HepG2 (cell line): Measurements from ENCODE around the gene TMEM217. TPM values are rescaled to one million over a fixed set of nuclear protein-coding genes. Genes with fewer than 3 reads are reported as not detected.

ENCODE experiments used
- FOXJ3 ChIP-seq: sonication (generic); formaldehyde crosslinking; IDR thresholded peaks from 2 replicates; pipeline ENCODE4 v1.4.0; 2020; ENCODE audit warnings: missing genetic modification reagents, mild to moderate bottlenecking, borderline replicate concordance
- FOXP1 ChIP-seq, 2 experiments: fragments of 450-650 bp in 1 of 2; IDR thresholded peaks; 2 replicates each; pipeline ENCODE4 v1.6.1; 2017 to 2018; ENCODE audit warnings: antibody characterized with exemption in 1 of 2
- HIVEP1 ChIP-seq: sonication (generic); formaldehyde crosslinking; IDR thresholded peaks from 2 replicates; pipeline ENCODE4 v1.4.0; 2020; ENCODE audit warnings: mild to moderate bottlenecking, missing genetic modification reagents
- HNF4A ChIP-seq: sonication (generic); formaldehyde crosslinking; IDR thresholded peaks from 2 replicates; pipeline ENCODE4 v1.4.0; 2020; ENCODE audit warnings: missing genetic modification reagents
- KLF16 ChIP-seq, 2 experiments: sonication (generic) in 1 of 2; formaldehyde crosslinking in 1 of 2; IDR thresholded peaks; 2 replicates each; pipeline versions ENCODE4 v1.6.1 to v1.8.0; 2016 to 2023; ENCODE audit warnings: missing genetic modification reagents in 2 of 2, missing compliant biosample characterization in 1 of 2
- MIXL1 ChIP-seq: IDR thresholded peaks from 2 replicates; pipeline ENCODE4 v1.6.1; 2016
- NONO ChIP-seq, 2 experiments: fragments of 450-650 bp in 1 of 2; sonication (generic) in 1 of 2; formaldehyde crosslinking in 1 of 2; IDR thresholded peaks in 1 of 2; conservative IDR thresholded peaks in 1 of 2; 2 replicates each; pipeline versions ENCODE4 v1.6.1 to v1.8.0; 2017 to 2022; ENCODE audit warnings: mild to moderate bottlenecking in 1 of 2, missing genetic modification reagents in 1 of 2, moderate library complexity in 1 of 2
- PRMT3 ChIP-seq: sonication (generic); formaldehyde crosslinking; IDR thresholded peaks from 2 replicates; pipeline ENCODE4 v1.8.1; 2022; ENCODE audit warnings: low read depth, mild to moderate bottlenecking, moderate library complexity, missing genetic modification reagents, borderline replicate concordance
- RFX3 ChIP-seq: IDR thresholded peaks from 2 replicates; pipeline ENCODE4 v1.6.1; 2016; ENCODE audit warnings: missing biosample characterization, missing genetic modification reagents
- TEAD2 ChIP-seq: sonication (generic); formaldehyde crosslinking; IDR thresholded peaks from 2 replicates; pipeline ENCODE4 v1.9.0; 2021; ENCODE audit warnings: missing genetic modification reagents
- ZC3H13 ChIP-seq: sonication (generic); formaldehyde crosslinking; IDR thresholded peaks from 2 replicates; pipeline ENCODE4 v1.8.1; 2023; ENCODE audit warnings: mild to moderate bottlenecking, missing genetic modification reagents, moderate library complexity
- ZFP36 ChIP-seq: fragments of 150-350 bp; IDR thresholded peaks from 2 replicates; pipeline ENCODE4 v1.6.1; 2018; ENCODE audit warnings: borderline replicate concordance, low read length, low read depth; ENCODE audit not compliant: partially characterized antibody
- ZNF224 ChIP-seq: sonication (generic); formaldehyde crosslinking; IDR thresholded peaks from 2 replicates; pipeline ENCODE4 v1.5.0; 2020; ENCODE audit warnings: mild to moderate bottlenecking, missing genetic modification reagents
- ZNF546 ChIP-seq: sonication (generic); formaldehyde crosslinking; conservative IDR thresholded peaks from 2 replicates; pipeline ENCODE4 v1.8.1; 2023; ENCODE audit warnings: mild to moderate bottlenecking, missing genetic modification reagents
- ZNF577 ChIP-seq: sonication (generic); formaldehyde crosslinking; IDR thresholded peaks from 2 replicates; pipeline ENCODE4 v1.4.0; 2020; ENCODE audit warnings: mild to moderate bottlenecking, low read depth, missing genetic modification reagents, borderline replicate concordance
- ZNF749 ChIP-seq: sonication (generic); formaldehyde crosslinking; IDR thresholded peaks from 2 replicates; pipeline ENCODE4 v1.8.0; 2022; ENCODE audit warnings: mild to moderate bottlenecking, missing genetic modification reagents, moderate library complexity, borderline replicate concordance
- ZNF782 ChIP-seq: sonication (generic); formaldehyde crosslinking; IDR thresholded peaks from 2 replicates; pipeline ENCODE4 v1.4.0; 2020; ENCODE audit warnings: missing genetic modification reagents, mild to moderate bottlenecking, borderline replicate concordance
- ZSCAN12 ChIP-seq: sonication (generic); formaldehyde crosslinking; IDR thresholded peaks from 2 replicates; pipeline ENCODE4 v1.9.0; 2021; ENCODE audit warnings: mild to moderate bottlenecking, missing genetic modification reagents
- ZSCAN29 ChIP-seq: sonication (generic); formaldehyde crosslinking; conservative IDR thresholded peaks from 2 replicates; pipeline ENCODE4 v1.4.0; 2020; ENCODE audit warnings: mild to moderate bottlenecking, missing genetic modification reagents
- polyA plus RNA-seq, 8 experiments: library from polyadenylated mRNA; depleted of rRNA in 3 of 8; stranded (reverse) in 7 of 8; unstranded in 1 of 8; fragments of >200 nt; fragmentation: Illumina TruSeq in 4 of 8; extraction: Trizol in 4 of 8; gene quantifications; 2 replicates each; pipeline versions ENCODE4 v1.2.1 to v1.2.3, GENCODE V29; 2011 to 2016; ENCODE audit warnings: low read depth in 4 of 8, missing spikeins in 1 of 8, mixed read lengths in 1 of 8; ENCODE audit not compliant: insufficient read depth in 1 of 8
- total RNA-seq, 5 experiments: library from RNA; depleted of rRNA; stranded (reverse); fragments of >200 nt; fragmentation: Illumina TruSeq; extraction: Trizol; gene quantifications; 2 replicates each; pipeline ENCODE4 v1.2.3, GENCODE V29; 2016; ENCODE audit warnings: low read depth in 1 of 5
- TF ChIP-seq, protein P1 (sequence below): sonication (generic); formaldehyde crosslinking; IDR thresholded peaks from 2 replicates; pipeline ENCODE4 v1.5.1; 2020; ENCODE audit warnings: mild to moderate bottlenecking, missing genetic modification reagents, borderline replicate concordance
- TF ChIP-seq, protein P2 (sequence below): sonication (generic); formaldehyde crosslinking; IDR thresholded peaks from 2 replicates; pipeline ENCODE4; 2020; ENCODE audit warnings: missing genetic modification reagents, mild to moderate bottlenecking, borderline replicate concordance

The TMEM217 gene
- total and polyA plus RNA-seq, 2 of the 13 experiments (the other 11 are each of a cell fraction or from before 2014, with no cell fraction given), result 2.3 to 3.4 TPM

DNA sequence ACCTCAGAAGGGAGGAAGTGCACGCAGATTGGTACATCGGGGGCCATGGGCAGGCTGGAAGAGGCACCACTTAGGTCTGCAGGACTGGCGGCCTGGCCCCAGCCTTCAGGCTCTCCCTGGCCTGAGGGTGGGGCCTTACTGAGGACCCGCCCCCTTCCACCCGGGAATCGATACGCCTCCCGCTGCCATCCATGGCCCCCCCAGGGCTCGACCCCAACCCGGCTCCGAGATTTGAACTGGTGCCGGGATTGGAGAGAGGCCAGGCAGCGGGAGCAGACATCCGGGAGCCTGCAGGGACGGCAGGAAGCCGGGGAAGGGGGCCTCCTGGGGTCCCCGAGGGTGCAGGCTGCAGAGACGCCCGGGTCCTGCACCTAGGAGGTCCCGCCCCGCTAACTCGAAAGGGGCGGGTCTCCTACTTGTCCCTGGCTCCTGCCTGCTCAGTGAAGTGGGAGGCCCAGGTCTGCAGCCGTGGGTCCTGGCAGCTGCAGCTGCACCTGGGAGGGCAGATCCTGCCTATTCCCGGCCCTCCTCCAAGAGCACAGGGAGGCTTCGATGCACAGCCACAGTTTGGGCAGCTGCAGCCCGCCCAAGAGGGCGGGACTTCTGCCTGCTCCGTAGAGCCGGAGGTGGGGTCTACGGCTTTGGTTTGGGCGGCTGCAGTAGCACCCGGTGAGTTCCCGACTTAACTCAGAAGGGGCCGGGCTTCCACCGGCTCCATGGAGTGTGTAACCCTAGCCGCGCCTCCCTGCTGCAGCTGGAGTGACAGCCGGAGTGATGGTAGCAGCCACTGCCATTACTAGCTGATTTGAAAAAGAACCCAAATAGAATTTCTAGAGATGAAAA lies 35.6 kb downstream of the TMEM217 start (continued):
- TF ChIP-seq ZFP36 (no peak), ZNF749 (CRISPR knock-in tag) (no peak), HNF4A (CRISPR knock-in tag) (no peak), FOXJ3 (CRISPR knock-in tag) (0 out of 2 replicates have a peak, but pooled peaks have one; percentile 25), RFX3 (no peak), ZNF546 (CRISPR knock-in tag) (peak; percentile 77), ZSCAN12 (CRISPR knock-in tag) (0 out of 2 replicates have a peak, but pooled peaks have one; percentile 30), KLF16 (CRISPR knock-in tag; IDR thresholded peaks at IDR 0.05) (peak in 1 of 2 experiments; percentile 36; a peak in 2 of 4 replicates), MIXL1 (CRISPR knock-in tag) (no peak), ZC3H13 (no peak), NONO (IDR thresholded peaks at IDR 0.05) (no peak), NONO (CRISPR knock-in tag; conservative IDR thresholded peaks at IDR 0.05) (peak; percentile 60; the same call in 1 of the 2 replicates), ZNF782 (CRISPR knock-in tag) (peak; percentile 63), PRMT3 (CRISPR knock-in tag) (no peak), HIVEP1 (peak; percentile 61), ZSCAN29 (CRISPR knock-in tag) (peak; percentile 78), ZNF224 (CRISPR knock-in tag) (no peak), FOXP1 (IDR thresholded peaks at IDR 0.05) (no peak), FOXP1 (CRISPR knock-in tag; IDR thresholded peaks at IDR 0.05) (no peak), TEAD2 (CRISPR knock-in tag) (no peak), ZNF577 (CRISPR knock-in tag) (no peak)
- TF ChIP-seq, protein P1, sequence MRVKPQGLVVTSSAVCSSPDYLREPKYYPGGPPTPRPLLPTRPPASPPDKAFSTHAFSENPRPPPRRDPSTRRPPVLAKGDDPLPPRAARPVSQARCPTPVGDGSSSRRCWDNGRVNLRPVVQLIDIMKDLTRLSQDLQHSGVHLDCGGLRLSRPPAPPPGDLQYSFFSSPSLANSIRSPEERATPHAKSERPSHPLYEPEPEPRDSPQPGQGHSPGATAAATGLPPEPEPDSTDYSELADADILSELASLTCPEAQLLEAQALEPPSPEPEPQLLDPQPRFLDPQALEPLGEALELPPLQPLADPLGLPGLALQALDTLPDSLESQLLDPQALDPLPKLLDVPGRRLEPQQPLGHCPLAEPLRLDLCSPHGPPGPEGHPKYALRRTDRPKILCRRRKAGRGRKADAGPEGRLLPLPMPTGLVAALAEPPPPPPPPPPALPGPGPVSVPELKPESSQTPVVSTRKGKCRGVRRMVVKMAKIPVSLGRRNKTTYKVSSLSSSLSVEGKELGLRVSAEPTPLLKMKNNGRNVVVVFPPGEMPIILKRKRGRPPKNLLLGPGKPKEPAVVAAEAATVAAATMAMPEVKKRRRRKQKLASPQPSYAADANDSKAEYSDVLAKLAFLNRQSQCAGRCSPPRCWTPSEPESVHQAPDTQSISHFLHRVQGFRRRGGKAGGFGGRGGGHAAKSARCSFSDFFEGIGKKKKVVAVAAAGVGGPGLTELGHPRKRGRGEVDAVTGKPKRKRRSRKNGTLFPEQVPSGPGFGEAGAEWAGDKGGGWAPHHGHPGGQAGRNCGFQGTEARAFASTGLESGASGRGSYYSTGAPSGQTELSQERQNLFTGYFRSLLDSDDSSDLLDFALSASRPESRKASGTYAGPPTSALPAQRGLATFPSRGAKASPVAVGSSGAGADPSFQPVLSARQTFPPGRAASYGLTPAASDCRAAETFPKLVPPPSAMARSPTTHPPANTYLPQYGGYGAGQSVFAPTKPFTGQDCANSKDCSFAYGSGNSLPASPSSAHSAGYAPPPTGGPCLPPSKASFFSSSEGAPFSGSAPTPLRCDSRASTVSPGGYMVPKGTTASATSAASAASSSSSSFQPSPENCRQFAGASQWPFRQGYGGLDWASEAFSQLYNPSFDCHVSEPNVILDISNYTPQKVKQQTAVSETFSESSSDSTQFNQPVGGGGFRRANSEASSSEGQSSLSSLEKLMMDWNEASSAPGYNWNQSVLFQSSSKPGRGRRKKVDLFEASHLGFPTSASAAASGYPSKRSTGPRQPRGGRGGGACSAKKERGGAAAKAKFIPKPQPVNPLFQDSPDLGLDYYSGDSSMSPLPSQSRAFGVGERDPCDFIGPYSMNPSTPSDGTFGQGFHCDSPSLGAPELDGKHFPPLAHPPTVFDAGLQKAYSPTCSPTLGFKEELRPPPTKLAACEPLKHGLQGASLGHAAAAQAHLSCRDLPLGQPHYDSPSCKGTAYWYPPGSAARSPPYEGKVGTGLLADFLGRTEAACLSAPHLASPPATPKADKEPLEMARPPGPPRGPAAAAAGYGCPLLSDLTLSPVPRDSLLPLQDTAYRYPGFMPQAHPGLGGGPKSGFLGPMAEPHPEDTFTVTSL (CRISPR knock-in tag), result 0 out of 2 replicates have a peak, but pooled peaks have one; percentile 57
- TF ChIP-seq, protein P2, sequence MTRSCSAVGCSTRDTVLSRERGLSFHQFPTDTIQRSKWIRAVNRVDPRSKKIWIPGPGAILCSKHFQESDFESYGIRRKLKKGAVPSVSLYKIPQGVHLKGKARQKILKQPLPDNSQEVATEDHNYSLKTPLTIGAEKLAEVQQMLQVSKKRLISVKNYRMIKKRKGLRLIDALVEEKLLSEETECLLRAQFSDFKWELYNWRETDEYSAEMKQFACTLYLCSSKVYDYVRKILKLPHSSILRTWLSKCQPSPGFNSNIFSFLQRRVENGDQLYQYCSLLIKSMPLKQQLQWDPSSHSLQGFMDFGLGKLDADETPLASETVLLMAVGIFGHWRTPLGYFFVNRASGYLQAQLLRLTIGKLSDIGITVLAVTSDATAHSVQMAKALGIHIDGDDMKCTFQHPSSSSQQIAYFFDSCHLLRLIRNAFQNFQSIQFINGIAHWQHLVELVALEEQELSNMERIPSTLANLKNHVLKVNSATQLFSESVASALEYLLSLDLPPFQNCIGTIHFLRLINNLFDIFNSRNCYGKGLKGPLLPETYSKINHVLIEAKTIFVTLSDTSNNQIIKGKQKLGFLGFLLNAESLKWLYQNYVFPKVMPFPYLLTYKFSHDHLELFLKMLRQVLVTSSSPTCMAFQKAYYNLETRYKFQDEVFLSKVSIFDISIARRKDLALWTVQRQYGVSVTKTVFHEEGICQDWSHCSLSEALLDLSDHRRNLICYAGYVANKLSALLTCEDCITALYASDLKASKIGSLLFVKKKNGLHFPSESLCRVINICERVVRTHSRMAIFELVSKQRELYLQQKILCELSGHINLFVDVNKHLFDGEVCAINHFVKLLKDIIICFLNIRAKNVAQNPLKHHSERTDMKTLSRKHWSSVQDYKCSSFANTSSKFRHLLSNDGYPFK (CRISPR knock-in tag), result peak; percentile 65; the same call in 1 of the 2 replicates
